ENCODE data around the gene TLCD2. TPM values are rescaled to one million over a fixed set of nuclear protein-coding genes. Genes with fewer than 3 reads are reported as not detected.
"Not testable (repeated sequence)": the region's sequence is repeated elsewhere in the genome, so short reads cannot be mapped to it uniquely, and the experiment has no call there.

Gene TLCD2
- total RNA-seq, 2 experiments from 2014 or later = 0.65 to 0.75 TPM

DNA sequence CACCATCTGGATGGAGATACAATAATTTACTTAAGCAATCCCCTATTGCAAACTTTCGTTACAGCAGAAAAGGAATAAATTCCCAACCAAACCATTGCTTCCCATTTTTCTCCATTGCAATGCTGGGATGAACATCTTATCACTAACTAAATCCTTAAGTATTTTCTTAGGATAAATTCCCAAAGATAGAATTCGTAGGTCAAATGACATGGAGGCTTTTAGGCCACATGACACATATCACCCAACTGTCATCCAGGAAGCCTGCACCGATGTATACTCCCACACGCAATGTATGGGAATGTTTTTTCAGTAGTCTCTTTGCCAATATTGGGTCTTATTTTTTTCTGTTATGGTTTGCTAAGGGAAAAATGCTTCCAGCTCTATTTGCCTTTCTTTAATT is 1.6 kb upstream of the TLCD2 start:
- ChIA-PET CTCF (interaction anchor here (0.6 kb wide), 1 partner anchor 14 kb away, joined by 3 read pairs; no protein-coding TSS in a partner anchor), POLR2A (interaction anchor here (1.7 kb wide), 1 partner anchor 28 kb away, joined by 5 read pairs; no protein-coding TSS in a partner anchor)
- no peak overlapping the region for H3K27ac Mint-ChIP-seq
- H3K4me1 Mint-ChIP-seq = peaks cover 58% of the 10 kb centered on the region
- H3K9me3 Mint-ChIP-seq = no peaks in the 10 kb centered on the region
- no peak for DNase-seq
- H3K4me3 Mint-ChIP-seq = no peak overlapping the region
- H3K36me3 Mint-ChIP-seq (ENCODE audit: low read depth) = peaks cover 39% of the 10 kb centered on the region
- H3K27me3 Mint-ChIP-seq = peaks cover 10% of the 10 kb centered on the region

GRCh38 chr17:1710807-1711553 is 803 bp upstream of the TLCD2 start:
- Mint-ChIP-seq H3K9me3 (no peaks in the 10 kb centered on the region), H3K4me1 (peaks cover 57% of the 10 kb centered on the region), H3K4me3 (peak overlapping the region; percentile 50), H3K27ac (no peak overlapping the region), H3K27me3 (peaks cover 10% of the 10 kb centered on the region), H3K36me3 (ENCODE audit: low read depth) (peaks cover 39% of the 10 kb centered on the region)
- no peak for DNase-seq
- ChIA-PET CTCF (no interaction called here), POLR2A (no interaction called here)

GRCh38 chr17:1709403-1709951 is 700 bp downstream of the TLCD2 start:
- CTCF ChIA-PET = no interaction called here
- peaks cover 20% of the 10 kb centered on the region for H3K27me3 Mint-ChIP-seq
- no peak overlapping the region for H3K27ac Mint-ChIP-seq
- POLR2A ChIA-PET = interaction anchor here (0.8 to 1.4 kb wide), 3 partner anchors 8 to 26 kb away, joined by 3 to 5 read pairs (median 5); no protein-coding TSS in a partner anchor
- H3K4me1 Mint-ChIP-seq = peaks cover 48% of the 10 kb centered on the region
- H3K4me3 Mint-ChIP-seq = no peak overlapping the region
- no peak for DNase-seq
- H3K36me3 Mint-ChIP-seq (ENCODE audit: low read depth) = peaks cover 35% of the 10 kb centered on the region
- H3K9me3 Mint-ChIP-seq = no peaks in the 10 kb centered on the region

- ChIA-PET CTCF (interaction anchor here (0.6 kb wide), 1 partner anchor 74 kb away, joined by 3 read pairs; no protein-coding TSS in a partner anchor), POLR2A (interaction anchor here (0.8 to 1.4 kb wide), 3 partner anchors 8 to 25 kb away, joined by 3 to 5 read pairs (median 5); no protein-coding TSS in a partner anchor)
- H3K9me3 Mint-ChIP-seq, DNase-seq, H3K27ac Mint-ChIP-seq: not testable (repeated sequence)
- Mint-ChIP-seq H3K36me3 (ENCODE audit: low read depth) (peaks cover 32% of the 10 kb centered on the region), H3K4me3 (peak overlapping the region; percentile 30), H3K27me3 (peaks cover 22% of the 10 kb centered on the region), H3K4me1 (peaks cover 44% of the 10 kb centered on the region)
These were observed 1.3 kb downstream of the TLCD2 start for GRCh38 chr17:1708791-1709346.

DNA sequence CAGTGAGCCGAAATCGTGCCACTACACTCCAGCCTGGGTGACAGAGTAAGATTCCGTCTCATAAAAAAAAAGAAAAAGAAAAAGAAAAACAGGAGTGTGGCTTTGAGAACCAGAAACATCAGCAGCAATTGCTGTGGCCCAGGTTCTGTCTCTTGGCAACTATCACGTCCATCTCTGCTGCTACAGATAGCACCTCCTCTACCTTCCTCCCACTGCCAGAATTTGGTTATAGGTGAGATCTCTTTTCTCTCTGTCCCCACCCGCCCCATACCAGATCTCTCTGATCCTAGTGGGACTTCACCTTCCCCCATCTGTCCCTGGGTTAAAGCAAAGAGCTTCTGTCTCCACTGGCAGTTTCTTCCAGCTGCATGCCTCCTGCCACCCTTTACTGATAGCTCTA is 3.1 kb downstream of the TLCD2 start:
- H3K27me3 Mint-ChIP-seq = peaks cover 26% of the 10 kb centered on the region
- POLR2A ChIA-PET = interaction anchor here (0.7 to 1.4 kb wide), 3 partner anchors 8 to 23 kb away, joined by 3 to 12 read pairs (median 4); no protein-coding TSS in a partner anchor
- peaks cover 16% of the 10 kb centered on the region for H3K36me3 Mint-ChIP-seq (ENCODE audit: low read depth)
- CTCF ChIA-PET = no interaction called here
- peak; percentile 41 for DNase-seq
- H3K4me3 Mint-ChIP-seq = no peak overlapping the region
- H3K27ac Mint-ChIP-seq = peak overlapping the region; percentile 71
- no peaks in the 10 kb centered on the region for H3K9me3 Mint-ChIP-seq
- peaks cover 30% of the 10 kb centered on the region for H3K4me1 Mint-ChIP-seq

- peaks cover 20% of the 10 kb centered on the region for H3K27me3 Mint-ChIP-seq
- H3K36me3 Mint-ChIP-seq (ENCODE audit: low read depth) = no peaks in the 10 kb centered on the region
- H3K27ac Mint-ChIP-seq = no peak overlapping the region
- no peak overlapping the region for H3K4me3 Mint-ChIP-seq
- H3K9me3 Mint-ChIP-seq = no peaks in the 10 kb centered on the region
- H3K4me1 Mint-ChIP-seq = peaks cover 14% of the 10 kb centered on the region
- CTCF ChIA-PET = no interaction called here
- POLR2A ChIA-PET = interaction anchor here (0.7 kb wide), 1 partner anchor 286 kb away, joined by 3 read pairs; no protein-coding TSS in a partner anchor
- no peak for DNase-seq
These were observed 5.2 kb downstream of the TLCD2 start for GRCh38 chr17:1705004-1705403.

DNA sequence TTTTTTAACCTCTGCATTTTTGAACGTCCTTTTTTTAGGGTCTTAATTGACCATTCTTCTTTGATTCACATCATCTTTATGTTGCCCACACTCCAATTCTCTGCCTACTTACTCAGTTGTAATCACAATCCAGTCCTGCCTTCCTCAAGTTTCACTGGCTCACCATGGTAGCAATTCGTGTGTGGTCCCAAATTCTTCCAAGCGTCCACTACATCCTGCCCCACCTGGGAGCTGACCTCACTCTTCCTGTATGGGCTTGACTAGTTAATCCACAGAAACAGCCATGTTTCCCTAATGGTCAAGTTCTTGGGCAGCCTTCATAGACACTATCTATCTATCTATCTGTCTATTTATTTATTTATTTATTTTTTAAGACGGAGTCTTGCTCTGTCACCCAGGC is 7.1 kb downstream of the TLCD2 start:
- H3K27ac Mint-ChIP-seq = no peak overlapping the region
- ChIA-PET CTCF (no interaction called here), POLR2A (no interaction called here)
- no peak for DNase-seq
- H3K4me1 Mint-ChIP-seq = peaks cover 12% of the 10 kb centered on the region
- H3K36me3 Mint-ChIP-seq (ENCODE audit: low read depth) = no peaks in the 10 kb centered on the region
- H3K27me3 Mint-ChIP-seq = peaks cover 18% of the 10 kb centered on the region
- no peaks in the 10 kb centered on the region for H3K9me3 Mint-ChIP-seq
- H3K4me3 Mint-ChIP-seq = no peak overlapping the region

DNA sequence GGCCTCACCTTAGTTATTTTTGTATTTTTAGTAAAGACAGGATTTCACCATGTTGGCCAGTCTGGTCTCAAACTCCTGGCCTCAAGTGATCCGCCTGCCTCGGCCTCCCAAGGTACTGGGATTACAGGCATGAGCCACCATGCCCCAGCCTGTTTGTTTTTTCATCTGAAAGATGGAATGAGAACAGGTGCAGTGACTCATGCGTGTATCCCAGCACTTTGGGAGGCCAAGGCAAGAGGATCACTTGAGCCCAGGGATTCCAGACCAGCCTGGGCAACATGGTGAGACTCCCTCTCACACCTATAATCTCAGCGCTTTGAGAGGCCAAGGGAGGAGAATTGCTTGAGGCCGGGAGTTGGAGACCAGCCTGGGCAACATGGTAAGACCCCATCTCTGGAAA is 10.3 kb downstream of the TLCD2 start:
- H3K9me3 Mint-ChIP-seq; CTCF ChIA-PET; DNase-seq; H3K4me3 Mint-ChIP-seq; H3K36me3 Mint-ChIP-seq (ENCODE audit: low read depth); H3K4me1 Mint-ChIP-seq; H3K27me3 Mint-ChIP-seq; H3K27ac Mint-ChIP-seq: not testable (repeated sequence)
- POLR2A ChIA-PET = interaction anchor here (1.5 kb wide), 1 partner anchor 17 kb away, joined by 5 read pairs; no protein-coding TSS in a partner anchor

DNA sequence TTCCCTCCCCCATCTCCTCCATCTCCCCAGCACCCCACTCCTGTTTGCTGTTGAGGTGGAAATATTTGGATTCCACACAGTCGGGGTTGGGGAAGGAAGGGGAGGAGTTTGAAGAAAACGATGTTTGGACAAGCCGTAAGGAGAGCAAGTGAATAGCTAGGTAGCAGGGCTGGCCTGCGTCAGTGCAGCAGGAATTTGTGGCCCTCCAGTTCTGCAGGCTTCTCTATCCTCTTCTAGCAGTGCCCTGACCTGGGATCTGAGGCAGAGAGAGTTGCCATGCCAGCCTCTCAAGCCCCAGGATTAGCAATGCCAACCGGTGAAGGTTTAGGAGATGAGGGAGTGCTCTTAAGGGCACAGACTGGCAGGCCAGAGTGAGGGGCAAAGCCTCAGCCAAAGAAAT is 12.5 kb downstream of the TLCD2 start:
- Mint-ChIP-seq H3K27me3 (peaks cover 2% of the 10 kb centered on the region), H3K36me3 (ENCODE audit: low read depth) (no peaks in the 10 kb centered on the region), H3K4me3 (no peak overlapping the region), H3K9me3 (no peaks in the 10 kb centered on the region), H3K4me1 (no peaks in the 10 kb centered on the region), H3K27ac (no peak overlapping the region)
- ChIA-PET POLR2A (no interaction called here), CTCF (interaction anchor here (0.6 to 1.2 kb wide), 3 partner anchors 14 to 87 kb away, joined by 3 to 6 read pairs (median 3); no protein-coding TSS in a partner anchor)
- no peak for DNase-seq

DNA sequence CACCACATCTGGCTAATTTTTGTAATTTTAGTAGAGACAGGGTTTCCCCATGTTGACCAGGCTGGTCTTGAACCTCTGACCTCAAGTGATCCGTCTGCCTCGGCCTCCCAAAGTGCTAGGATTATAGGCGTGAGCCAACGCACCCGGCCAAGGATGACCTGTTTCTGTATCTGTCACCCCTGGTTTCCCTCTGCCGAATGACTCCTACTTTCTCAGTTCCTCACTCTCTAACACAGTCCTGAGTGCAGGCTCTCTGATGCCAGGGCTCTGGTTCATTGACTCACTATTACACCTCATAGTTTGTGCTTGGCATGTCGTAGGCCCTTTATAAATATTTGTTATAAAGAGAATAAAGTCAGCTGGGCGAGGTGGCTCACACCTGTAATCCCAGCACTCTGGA is 14.8 kb downstream of the TLCD2 start:
- Mint-ChIP-seq H3K36me3 (ENCODE audit: low read depth) (no peaks in the 10 kb centered on the region), H3K27ac (no peak overlapping the region), H3K27me3 (peaks cover 2% of the 10 kb centered on the region), H3K4me1 (no peaks in the 10 kb centered on the region), H3K4me3 (no peak overlapping the region), H3K9me3 (no peaks in the 10 kb centered on the region)
- CTCF ChIA-PET = no interaction called here
- POLR2A ChIA-PET = no interaction called here
- no peak for DNase-seq

DNA sequence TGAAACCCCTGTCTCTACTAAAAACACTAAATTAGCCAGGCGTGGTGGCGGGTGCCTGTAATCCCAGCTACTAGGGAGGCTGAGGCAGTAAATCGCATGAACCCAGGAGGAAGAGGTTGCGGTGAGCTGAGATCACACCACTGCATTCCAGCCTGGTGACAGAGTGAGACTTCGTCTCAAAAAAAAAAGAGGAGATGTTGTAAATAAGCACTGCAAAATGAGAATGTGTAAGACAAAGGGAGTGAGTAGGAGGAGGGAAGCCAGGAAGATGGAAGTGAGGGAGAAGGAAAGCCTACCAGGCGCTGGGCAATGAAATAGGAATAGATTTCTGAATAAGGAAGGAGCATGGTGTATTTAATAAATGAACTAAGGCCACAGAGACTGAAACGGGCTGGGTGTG is 16.8 kb downstream of the TLCD2 start:
- Mint-ChIP-seq H3K9me3 (no peaks in the 10 kb centered on the region), H3K27ac (no peak overlapping the region)
- CTCF ChIA-PET = no interaction called here

DNA sequence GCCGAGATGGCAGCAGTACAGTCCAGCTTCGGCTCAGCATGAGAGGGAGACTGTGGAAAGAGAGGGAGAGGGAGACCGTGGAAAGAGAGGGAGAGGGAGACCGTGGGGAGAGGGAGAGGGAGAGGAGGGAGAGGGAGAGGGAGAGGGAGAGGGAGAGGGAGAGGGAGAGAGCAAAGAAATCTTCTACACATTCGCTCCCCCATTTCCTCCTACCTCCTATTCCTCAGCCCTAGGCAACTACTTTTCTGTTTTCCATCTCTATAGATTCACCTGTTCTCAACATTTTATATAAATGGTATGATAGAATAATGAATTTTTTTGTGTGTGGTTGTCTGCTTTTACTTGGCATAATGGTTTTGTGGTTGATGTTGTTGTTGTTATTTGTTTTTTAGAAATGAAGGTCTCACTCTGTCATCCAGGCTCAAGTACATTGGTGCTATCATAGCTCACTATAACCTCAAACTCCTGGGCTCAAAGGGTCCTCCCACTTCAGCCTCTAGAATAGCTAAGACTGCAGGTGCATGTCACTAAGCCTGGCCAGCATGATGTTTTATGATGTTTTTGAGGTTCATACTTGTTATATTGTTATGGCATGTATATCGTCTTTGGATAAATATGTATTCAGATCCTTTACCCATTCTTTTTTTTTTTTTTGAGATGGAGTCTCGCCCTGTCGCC is 19.5 kb downstream of the TLCD2 start:
- ChIA-PET CTCF (interaction anchor here (0.7 kb wide), 1 partner anchor 117 kb away, joined by 3 read pairs; no protein-coding TSS in a partner anchor), POLR2A (no interaction called here)
- H3K4me1 Mint-ChIP-seq = peaks cover 3% of the 10 kb centered on the region
- DNase-seq = no peak
- H3K27me3 Mint-ChIP-seq = peaks cover 2% of the 10 kb centered on the region
- no peak overlapping the region for H3K27ac Mint-ChIP-seq
- no peak overlapping the region for H3K4me3 Mint-ChIP-seq
- H3K36me3 Mint-ChIP-seq (ENCODE audit: low read depth) = no peaks in the 10 kb centered on the region
- H3K9me3 Mint-ChIP-seq = no peaks in the 10 kb centered on the region

More for the DNA sequence above, 16.8 kb downstream of the TLCD2 start:
- H3K4me3 Mint-ChIP-seq = no peak overlapping the region
- no peak for DNase-seq
- H3K4me1 Mint-ChIP-seq = no peaks in the 10 kb centered on the region
- peaks cover 2% of the 10 kb centered on the region for H3K27me3 Mint-ChIP-seq
- POLR2A ChIA-PET = no interaction called here
- no peaks in the 10 kb centered on the region for H3K36me3 Mint-ChIP-seq (ENCODE audit: low read depth)

GRCh38 chr17:1688405-1688804 is 21.8 kb downstream of the TLCD2 start:
- H3K36me3 Mint-ChIP-seq (ENCODE audit: low read depth) = peaks cover 12% of the 10 kb centered on the region
- H3K27me3 Mint-ChIP-seq, CTCF ChIA-PET, H3K9me3 Mint-ChIP-seq, H3K4me3 Mint-ChIP-seq, DNase-seq, H3K27ac Mint-ChIP-seq, POLR2A ChIA-PET: not testable (repeated sequence)
- H3K4me1 Mint-ChIP-seq = peaks cover 18% of the 10 kb centered on the region
